HTERT RPE-1 (cell line): Measurements from ENCODE around the gene TAF9B.
"Not testable (repeated sequence)": the region's sequence is repeated elsewhere in the genome, so short reads cannot be mapped to it uniquely, and the experiment has no call there.

Source experiments
- in situ Hi-C: fragments of 300-500 bp; cut with MboI; formaldehyde crosslinking; loops from 4 replicates; pipeline ENCODE4 v1.14.3; 2020; ENCODE audit warnings: low sequenced_read_pairs

Gene TAF9B

GRCh38 chrX:78139160-78140123 is at the start of gene TAF9B:
Gene TAF9B, minus strand, starts transcription at chrX:78139650. Its CDS starts 39 bp downstream, at chrX:78139611.
- in situ Hi-C loops, result no loop called here

- in situ Hi-C loops, result no loop called here
Measured at GRCh38 chrX:78182881-78183280, 43.4 kb upstream of the TAF9B start.

- in situ Hi-C loops, result no loop called here
Measured at GRCh38 chrX:78181307-78181706, 41.9 kb upstream of the TAF9B start.

- in situ Hi-C loops, result no loop called here
Measured at GRCh38 chrX:78168065-78168464, 28.6 kb upstream of the TAF9B start.

GRCh38 chrX:78165425-78165824 is 26.0 kb upstream of the TAF9B start:
- in situ Hi-C loops, result no loop called here

GRCh38 chrX:78163175-78163574 is 23.7 kb upstream of the TAF9B start:
- in situ Hi-C loops, result not testable (repeated sequence)

GRCh38 chrX:78160711-78161110 is 21.3 kb upstream of the TAF9B start:
- in situ Hi-C loops, result not testable (repeated sequence)

GRCh38 chrX:78157846-78158245 is 18.4 kb upstream of the TAF9B start:
- in situ Hi-C loops, result not testable (repeated sequence)

- in situ Hi-C loops, result not testable (repeated sequence)
Measured at GRCh38 chrX:78157373-78157772, 17.9 kb upstream of the TAF9B start.

GRCh38 chrX:78147002-78147540 is 7.6 kb upstream of the TAF9B start:
- in situ Hi-C loops, result not testable (repeated sequence)

GRCh38 chrX:78140206-78140605 is 756 bp upstream of the TAF9B start:
- in situ Hi-C loops, result no loop called here

- in situ Hi-C loops, result no loop called here
Measured at GRCh38 chrX:78133238-78133960, 6.1 kb downstream of the TAF9B start.

- in situ Hi-C loops, result no loop called here
Measured at GRCh38 chrX:78131117-78131516, 8.3 kb downstream of the TAF9B start.

GRCh38 chrX:78130396-78130795 is 9.1 kb downstream of the TAF9B start:
- in situ Hi-C loops, result no loop called here

GRCh38 chrX:78129714-78130113 is 9.7 kb downstream of the TAF9B start:
- in situ Hi-C loops, result no loop called here

- in situ Hi-C loops, result not testable (repeated sequence)
Measured at GRCh38 chrX:78125781-78126180, 13.7 kb downstream of the TAF9B start.

GRCh38 chrX:78125148-78125547 is 14.3 kb downstream of the TAF9B start:
- in situ Hi-C loops, result no loop called here

- in situ Hi-C loops, result no loop called here
Measured at GRCh38 chrX:78124307-78124706, 15.1 kb downstream of the TAF9B start.

- in situ Hi-C loops, result no loop called here
Measured at GRCh38 chrX:78123190-78123589, 16.3 kb downstream of the TAF9B start.

- in situ Hi-C loops, result no loop called here
Measured at GRCh38 chrX:78119521-78120227, 19.8 kb downstream of the TAF9B start.

- in situ Hi-C loops, result no loop called here
Measured at GRCh38 chrX:78118628-78119027, 20.8 kb downstream of the TAF9B start.
